OCI-LY1 (cell line): ENCODE results near the gene SHMT2.

Source experiments
- H2AFZ ChIP-seq: fragments of 200-600 bp; sonication (generic), shearing (Covaris generic); 2 replicates; pipeline ENCODE4 v1.6.0; 2014; ENCODE audit warnings: antibody characterized with exemption, mild to moderate bottlenecking, low read length
- H3F3A ChIP-seq: fragments of 200-600 bp; sonication (generic), shearing (Covaris generic); 2 replicates; pipeline ENCODE4 v1.6.0; 2014; ENCODE audit warnings: mild to moderate bottlenecking, antibody characterized with exemption, low read length, moderate library complexity; ENCODE audit not compliant: insufficient read depth
- H3K27ac ChIP-seq: fragments of 200-600 bp; sonication (generic); 2 replicates; pipeline ENCODE4 v1.5.1; 2014; ENCODE audit warnings: low read length, mixed run types, mild to moderate bottlenecking, low read depth; ENCODE audit not compliant: poor library complexity, severe bottlenecking
- H3K27me3 ChIP-seq: fragments of 200-600 bp; sonication (generic); 2 replicates; pipeline ENCODE4 v1.6.0; 2014; ENCODE audit warnings: antibody characterized with exemption, mild to moderate bottlenecking, low read length, moderate library complexity; ENCODE audit not compliant: insufficient read depth
- H3K36me3 ChIP-seq: fragments of 200-600 bp; sonication (generic); 2 replicates; pipeline ENCODE4 v1.6.1; 2014; ENCODE audit warnings: mild to moderate bottlenecking, antibody characterized with exemption, low read length, moderate library complexity, mixed read lengths; ENCODE audit not compliant: insufficient read depth
- H3K4me1 ChIP-seq: fragments of 200-600 bp; sonication (generic); 2 replicates; pipeline ENCODE4 v1.5.1; 2014; ENCODE audit warnings: mild to moderate bottlenecking, low read length, moderate library complexity; ENCODE audit not compliant: insufficient read depth, severe bottlenecking
- H3K4me2 ChIP-seq: fragments of 200-600 bp; sonication (generic), shearing (Covaris generic); 2 replicates; pipeline ENCODE4 v1.6.1; 2014; ENCODE audit warnings: low read length
- H3K4me3 ChIP-seq: fragments of 200-600 bp; sonication (generic); 2 replicates; pipeline ENCODE4 v1.5.1; 2014; ENCODE audit warnings: low read length, low read depth, mild to moderate bottlenecking, mixed read lengths; ENCODE audit not compliant: poor library complexity, severe bottlenecking
- H3K79me2 ChIP-seq: fragments of 200-600 bp; shearing (Covaris generic); 2 replicates; pipeline ENCODE4 v1.6.1; 2016; ENCODE audit warnings: mixed run types, low read length, mixed read lengths; ENCODE audit not compliant: insufficient read depth
- H3K9ac ChIP-seq: fragments of 200-600 bp; sonication (generic), shearing (Covaris generic); 2 replicates; pipeline ENCODE4 v1.6.1; 2014; ENCODE audit warnings: mild to moderate bottlenecking, low read length, mixed read lengths
- H3K9me2 ChIP-seq: fragments of 200-600 bp; sonication (generic), shearing (Covaris generic); 2 replicates; pipeline ENCODE4 v1.6.1; 2014; ENCODE audit warnings: low read depth, mild to moderate bottlenecking, low read length, mixed read lengths
- H3K9me3 ChIP-seq: fragments of 200-600 bp; shearing (Covaris generic); 2 replicates; pipeline ENCODE4 v1.6.1; 2014; ENCODE audit warnings: low read length, mixed read lengths
- H4K20me1 ChIP-seq: fragments of 200-600 bp; sonication (generic), shearing (Covaris generic); 2 replicates; pipeline ENCODE4 v1.6.0; 2016; ENCODE audit warnings: mild to moderate bottlenecking, low read length; ENCODE audit not compliant: insufficient read depth
- EZH2 ChIP-seq: fragments of 200-600 bp; sonication (generic), shearing (Covaris generic); IDR thresholded peaks from 2 replicates; pipeline ENCODE4 v1.8.0; 2017; ENCODE audit warnings: borderline replicate concordance, mixed run types, mild to moderate bottlenecking, antibody characterized with exemption, low read length, moderate library complexity, mixed read lengths
- TF ChIP-seq, protein P1 (sequence below): fragments of 200-600 bp; sonication (generic), shearing (Covaris generic); IDR thresholded peaks from 2 replicates; pipeline ENCODE4 v1.5.1; 2017; ENCODE audit warnings: mild to moderate bottlenecking, antibody characterized with exemption, low read length, moderate library complexity, mixed read lengths

The SHMT2 gene

DNA sequence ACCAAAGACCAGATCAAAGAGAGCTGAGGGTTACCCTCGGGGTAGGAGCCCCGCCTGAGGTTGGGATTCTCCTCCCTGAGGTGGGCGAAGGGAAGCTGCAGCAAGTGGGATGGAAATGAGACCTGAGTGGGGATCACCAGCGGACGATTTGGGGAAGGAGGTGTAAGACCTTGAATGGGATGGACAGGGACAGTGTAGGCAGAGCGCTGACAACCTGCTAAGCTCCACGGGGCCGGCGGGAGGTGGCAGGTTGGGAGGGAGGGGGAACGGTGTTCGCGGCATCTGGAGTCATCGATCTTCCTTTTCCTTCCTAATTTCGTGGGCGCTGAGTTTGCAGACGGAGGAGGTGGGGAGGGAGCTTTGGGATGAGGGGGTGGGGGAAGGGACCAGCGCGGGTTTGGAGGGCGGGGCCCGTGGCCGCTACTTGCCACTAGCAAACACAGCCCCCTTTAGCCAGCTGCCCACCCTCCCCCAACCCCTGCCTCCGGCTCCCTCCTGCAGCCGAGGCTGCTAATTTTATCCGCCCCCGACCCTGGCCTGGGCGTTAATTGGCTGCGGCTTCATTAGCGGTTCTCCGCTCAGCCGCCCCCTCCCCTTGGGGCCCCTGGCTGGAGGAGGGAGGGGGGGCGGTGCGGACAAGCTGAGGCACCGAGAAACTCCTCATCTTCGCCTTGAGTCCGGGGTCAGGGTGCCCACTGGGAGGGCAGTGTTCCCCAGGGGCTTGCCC, 2.8 kb upstream of the SHMT2 start:
- H3K27me3 ChIP-seq, result no peaks in the 10 kb centered on the region
- H2AFZ ChIP-seq, result no peak overlapping the region
- H3F3A ChIP-seq, result peaks cover 7% of the 10 kb centered on the region; the same call in 1 of the 2 replicates
- H3K9ac ChIP-seq, result peak overlapping the region; percentile 57
- H4K20me1 ChIP-seq, result no peaks in the 10 kb centered on the region
- H3K27ac ChIP-seq, result peak overlapping the region; percentile 94
- H3K4me1 ChIP-seq, result peaks cover 67% of the 10 kb centered on the region
- TF ChIP-seq EZH2, result no peak
- TF ChIP-seq, protein P1, sequence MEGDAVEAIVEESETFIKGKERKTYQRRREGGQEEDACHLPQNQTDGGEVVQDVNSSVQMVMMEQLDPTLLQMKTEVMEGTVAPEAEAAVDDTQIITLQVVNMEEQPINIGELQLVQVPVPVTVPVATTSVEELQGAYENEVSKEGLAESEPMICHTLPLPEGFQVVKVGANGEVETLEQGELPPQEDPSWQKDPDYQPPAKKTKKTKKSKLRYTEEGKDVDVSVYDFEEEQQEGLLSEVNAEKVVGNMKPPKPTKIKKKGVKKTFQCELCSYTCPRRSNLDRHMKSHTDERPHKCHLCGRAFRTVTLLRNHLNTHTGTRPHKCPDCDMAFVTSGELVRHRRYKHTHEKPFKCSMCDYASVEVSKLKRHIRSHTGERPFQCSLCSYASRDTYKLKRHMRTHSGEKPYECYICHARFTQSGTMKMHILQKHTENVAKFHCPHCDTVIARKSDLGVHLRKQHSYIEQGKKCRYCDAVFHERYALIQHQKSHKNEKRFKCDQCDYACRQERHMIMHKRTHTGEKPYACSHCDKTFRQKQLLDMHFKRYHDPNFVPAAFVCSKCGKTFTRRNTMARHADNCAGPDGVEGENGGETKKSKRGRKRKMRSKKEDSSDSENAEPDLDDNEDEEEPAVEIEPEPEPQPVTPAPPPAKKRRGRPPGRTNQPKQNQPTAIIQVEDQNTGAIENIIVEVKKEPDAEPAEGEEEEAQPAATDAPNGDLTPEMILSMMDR, result no peak
- H3K9me2 ChIP-seq, result no peaks in the 10 kb centered on the region
- peak overlapping the region; percentile 68 for H3K4me2 ChIP-seq
- peaks cover 18% of the 10 kb centered on the region for H3K36me3 ChIP-seq
- H3K4me3 ChIP-seq, result peak overlapping the region; percentile 40
- H3K9me3 ChIP-seq, result no peaks in the 10 kb centered on the region
- H3K79me2 ChIP-seq, result peaks cover 18% of the 10 kb centered on the region

DNA sequence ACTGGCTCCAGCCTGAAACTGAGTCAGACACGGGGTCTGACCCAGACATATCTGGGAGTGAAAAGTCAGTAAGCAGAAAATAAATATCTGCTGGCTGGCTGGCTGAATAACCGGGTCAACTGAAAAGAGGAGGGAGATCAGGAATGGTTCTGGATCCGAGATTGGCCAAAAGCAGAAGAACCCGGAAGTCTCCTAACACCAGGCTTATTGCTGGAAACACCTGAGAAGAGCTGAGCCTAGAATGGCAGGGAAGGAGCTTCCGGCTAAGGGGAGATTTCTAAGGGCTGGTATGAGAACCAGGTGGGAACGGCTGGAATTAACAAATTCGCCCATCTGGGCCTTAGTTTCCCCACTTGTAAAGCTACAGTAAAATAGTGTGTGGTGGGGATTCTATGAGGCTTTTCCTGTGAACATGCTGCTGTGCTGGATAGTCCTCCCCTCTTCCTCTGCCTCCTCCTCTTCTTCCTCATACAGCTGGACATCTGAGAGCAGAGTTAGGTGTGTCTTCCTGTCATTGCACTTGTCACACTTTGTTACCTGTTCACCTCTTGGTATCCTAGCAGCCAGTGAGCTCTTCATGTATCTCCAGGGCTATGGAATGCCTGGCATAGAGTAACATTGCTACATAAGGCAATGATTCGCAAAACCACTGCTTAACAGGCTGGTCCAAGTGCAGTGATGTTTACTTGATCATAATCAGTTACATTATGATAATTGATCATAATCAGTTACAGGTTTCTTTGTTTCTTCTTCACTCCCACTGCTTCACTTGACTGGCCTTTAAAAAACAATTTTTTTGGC, 2.0 kb upstream of the SHMT2 start:
- Histone ChIP-seq H3K9me3 (no peaks in the 10 kb centered on the region), H3K27ac (peak overlapping the region; percentile 94), H3K9ac (peak overlapping the region; percentile 57), H3K27me3 (no peaks in the 10 kb centered on the region), H2AFZ (no peak overlapping the region), H3K4me2 (peak overlapping the region; percentile 68), H3K79me2 (peaks cover 18% of the 10 kb centered on the region), H3K4me3 (peak overlapping the region; percentile 40), H3F3A (peaks cover 7% of the 10 kb centered on the region; the same call in 1 of the 2 replicates), H3K9me2 (no peaks in the 10 kb centered on the region), H3K36me3 (peaks cover 25% of the 10 kb centered on the region), H3K4me1 (peaks cover 75% of the 10 kb centered on the region), H4K20me1 (no peaks in the 10 kb centered on the region)
- TF ChIP-seq, protein P1, result no peak
- TF ChIP-seq EZH2, result no peak

DNA sequence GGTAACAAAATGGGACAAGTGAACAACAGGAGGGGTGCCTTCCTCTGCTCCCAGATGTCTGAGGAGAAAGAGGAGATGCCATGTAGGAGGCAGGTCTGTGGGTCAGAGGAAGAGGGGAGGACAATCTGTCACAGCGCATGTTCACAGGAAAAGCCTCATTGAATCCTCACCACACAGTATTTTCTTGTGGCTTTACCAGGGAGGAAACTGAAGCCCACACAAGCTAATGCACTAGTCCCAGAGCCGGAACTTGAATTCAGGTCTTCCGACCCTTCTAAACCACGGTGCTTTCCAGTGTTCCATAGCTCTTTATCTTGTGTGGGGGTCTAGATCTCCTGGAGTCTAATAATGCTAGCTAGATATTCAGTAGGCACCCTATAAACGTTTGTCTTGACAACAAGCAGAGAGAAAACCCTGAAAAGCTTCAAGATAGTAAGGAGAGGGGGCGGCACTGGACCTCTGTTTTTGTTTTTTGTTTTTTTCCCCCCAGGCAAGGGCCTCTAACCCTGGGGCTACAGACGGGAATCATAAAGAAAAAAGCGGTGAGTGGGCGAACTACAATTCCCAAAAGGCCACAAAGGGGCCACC, 371 bp upstream of the SHMT2 start:
- H3K27ac ChIP-seq, result peak overlapping the region; percentile 97

More for the DNA sequence above, 371 bp upstream of the SHMT2 start:
- Histone ChIP-seq H3K9ac (peak overlapping the region; percentile 98), H3K9me3 (no peaks in the 10 kb centered on the region), H3K36me3 (peaks cover 41% of the 10 kb centered on the region), H2AFZ (peak overlapping the region; percentile 25; the same call in 1 of the 2 replicates), H4K20me1 (no peaks in the 10 kb centered on the region), H3F3A (peaks cover 8% of the 10 kb centered on the region; the same call in 1 of the 2 replicates), H3K9me2 (no peaks in the 10 kb centered on the region), H3K4me2 (peak overlapping the region; percentile 88), H3K4me1 (peaks cover 80% of the 10 kb centered on the region), H3K27me3 (no peaks in the 10 kb centered on the region), H3K79me2 (peaks cover 18% of the 10 kb centered on the region), H3K4me3 (peak overlapping the region; percentile 94)
- TF ChIP-seq EZH2, result no peak
- TF ChIP-seq, protein P1, result no peak
